ENCODE measurements around the gene NTM. TPM values are rescaled to one million over a fixed set of nuclear protein-coding genes. Genes with fewer than 3 reads are reported as not detected.

The NTM gene
- total RNA-seq, 1 experiment from 2014 or later: 16.4 TPM

- TF ChIP-seq ETV6 (CRISPR knock-in tag; IDR thresholded peaks at IDR 0.05) (no peak), FOXJ3 (CRISPR knock-in tag; IDR thresholded peaks at IDR 0.05; ENCODE audit: borderline replicate concordance) (no peak), ZNF317 (CRISPR knock-in tag; IDR thresholded peaks at IDR 0.05; ENCODE audit: borderline replicate concordance, low read depth) (no peak), TEAD1 (CRISPR knock-in tag; IDR thresholded peaks at IDR 0.05) (no peak), TEAD4 (CRISPR knock-in tag; IDR thresholded peaks at IDR 0.05) (no peak)
- H3K4me3 Mint-ChIP-seq: no peak overlapping the region
- no peaks in the 10 kb centered on the region for H3K9me3 Mint-ChIP-seq
- DNase-seq (ENCODE audit: low spot score): no peak
- no peaks in the 10 kb centered on the region for H3K27me3 Mint-ChIP-seq (ENCODE audit: low read depth)
- ATAC-seq: no peak
- H3K4me1 Mint-ChIP-seq: peaks cover 28% of the 10 kb centered on the region
- no peaks in the 10 kb centered on the region for H3K36me3 Mint-ChIP-seq
- CTCF ChIA-PET: interaction anchor here (0.7 to 3.9 kb wide), 4 partner anchors 16 to 104 kb away, joined by 3 to 15 read pairs (median 8); no protein-coding TSS in a partner anchor
- H3K27ac Mint-ChIP-seq: no peak overlapping the region
- POLR2A ChIA-PET: no interaction called here
Observed at GRCh38 chr11:131764126-131764525, 393.7 kb downstream of the NTM start.

- no peak overlapping the region for H3K4me3 Mint-ChIP-seq
- H3K36me3 Mint-ChIP-seq: no peaks in the 10 kb centered on the region
- H3K27ac Mint-ChIP-seq: no peak overlapping the region
- DNase-seq (ENCODE audit: low spot score): no peak
- ATAC-seq: no peak
- ChIA-PET POLR2A (no interaction called here), CTCF (interaction anchor here (0.7 to 3.9 kb wide), 4 partner anchors 16 to 103 kb away, joined by 3 to 15 read pairs (median 8); no protein-coding TSS in a partner anchor)
- no peaks in the 10 kb centered on the region for H3K9me3 Mint-ChIP-seq
- peaks cover 28% of the 10 kb centered on the region for H3K4me1 Mint-ChIP-seq
- TF ChIP-seq ZNF281 (CRISPR knock-in tag; IDR thresholded peaks at IDR 0.05): no peak
- H3K27me3 Mint-ChIP-seq (ENCODE audit: low read depth): no peaks in the 10 kb centered on the region
Observed at GRCh38 chr11:131764649-131765048, 394.2 kb downstream of the NTM start.

GRCh38 chr11:131766637-131767036 lies 396.2 kb downstream of the NTM start:
- no peak overlapping the region for H3K27ac Mint-ChIP-seq
- H3K9me3 Mint-ChIP-seq: no peaks in the 10 kb centered on the region
- no peaks in the 10 kb centered on the region for H3K27me3 Mint-ChIP-seq (ENCODE audit: low read depth)
- no peak overlapping the region for H3K4me3 Mint-ChIP-seq
- peaks cover 22% of the 10 kb centered on the region for H3K4me1 Mint-ChIP-seq
- DNase-seq (ENCODE audit: low spot score): no peak
- ATAC-seq: no peak
- no peaks in the 10 kb centered on the region for H3K36me3 Mint-ChIP-seq
- CTCF ChIA-PET: interaction anchor here (1.3 to 2.4 kb wide), 3 partner anchors 72 to 360 kb away, joined by 4 to 9 read pairs (median 4); no protein-coding TSS in a partner anchor
- POLR2A ChIA-PET: no interaction called here
- TF ChIP-seq HMGXB4 (CRISPR knock-in tag; IDR thresholded peaks at IDR 0.05) (no peak), MAX (CRISPR knock-in tag; IDR thresholded peaks at IDR 0.05) (no peak), ZNF396 (CRISPR knock-in tag; IDR thresholded peaks at IDR 0.05; ENCODE audit: borderline replicate concordance) (no peak), GABPB1 (CRISPR knock-in tag; IDR thresholded peaks at IDR 0.05) (no peak), ZBTB21 (CRISPR knock-in tag; IDR thresholded peaks at IDR 0.05; ENCODE audit: borderline replicate concordance) (no peak), JUN (CRISPR knock-in tag; IDR thresholded peaks at IDR 0.05) (no peak), MLX (CRISPR knock-in tag; IDR thresholded peaks at IDR 0.05) (no peak), ATF1 (CRISPR knock-in tag; IDR thresholded peaks at IDR 0.05) (no peak), SMAD3 (CRISPR knock-in tag; IDR thresholded peaks at IDR 0.05; ENCODE audit: borderline replicate concordance) (no peak), GRHL2 (CRISPR knock-in tag; IDR thresholded peaks at IDR 0.05; ENCODE audit: insufficient replicate concordance, severe bottlenecking) (no peak), STAT6 (CRISPR knock-in tag; conservative IDR thresholded peaks at IDR 0.05; ENCODE audit: low read depth) (no peak), ZNF263 (CRISPR knock-in tag; IDR thresholded peaks at IDR 0.05; ENCODE audit: low read depth) (no peak), ZNF232 (CRISPR knock-in tag; IDR thresholded peaks at IDR 0.05) (no peak), ZMAT4 (CRISPR knock-in tag; IDR thresholded peaks at IDR 0.05) (no peak), NFYB (CRISPR knock-in tag; conservative IDR thresholded peaks at IDR 0.05; ENCODE audit: low read depth) (no peak), ZNF671 (CRISPR knock-in tag; IDR thresholded peaks at IDR 0.05) (no peak), ZNF219 (CRISPR knock-in tag; IDR thresholded peaks at IDR 0.05; ENCODE audit: borderline replicate concordance) (no peak), CBFB (CRISPR knock-in tag; IDR thresholded peaks at IDR 0.05; ENCODE audit: low read depth) (no peak)
